OCI-LY1 (cell line): ENCODE data around the gene TIMELESS.
"Not testable (repeated sequence)": the region's sequence is repeated elsewhere in the genome, so short reads cannot be mapped to it uniquely, and the experiment has no call there.

Source experiments
- H2AFZ ChIP-seq: fragments of 200-600 bp; sonication (generic), shearing (Covaris generic); 2 replicates; pipeline ENCODE4 v1.6.0; 2014; ENCODE audit warnings: antibody characterized with exemption, mild to moderate bottlenecking, low read length
- H3F3A ChIP-seq: fragments of 200-600 bp; sonication (generic), shearing (Covaris generic); 2 replicates; pipeline ENCODE4 v1.6.0; 2014; ENCODE audit warnings: mild to moderate bottlenecking, antibody characterized with exemption, low read length, moderate library complexity; ENCODE audit not compliant: insufficient read depth
- H3K27ac ChIP-seq: fragments of 200-600 bp; sonication (generic); 2 replicates; pipeline ENCODE4 v1.5.1; 2014; ENCODE audit warnings: low read length, mixed run types, mild to moderate bottlenecking, low read depth; ENCODE audit not compliant: poor library complexity, severe bottlenecking
- H3K27me3 ChIP-seq: fragments of 200-600 bp; sonication (generic); 2 replicates; pipeline ENCODE4 v1.6.0; 2014; ENCODE audit warnings: antibody characterized with exemption, mild to moderate bottlenecking, low read length, moderate library complexity; ENCODE audit not compliant: insufficient read depth
- H3K36me3 ChIP-seq: fragments of 200-600 bp; sonication (generic); 2 replicates; pipeline ENCODE4 v1.6.1; 2014; ENCODE audit warnings: mild to moderate bottlenecking, antibody characterized with exemption, low read length, moderate library complexity, mixed read lengths; ENCODE audit not compliant: insufficient read depth
- H3K4me1 ChIP-seq: fragments of 200-600 bp; sonication (generic); 2 replicates; pipeline ENCODE4 v1.5.1; 2014; ENCODE audit warnings: mild to moderate bottlenecking, low read length, moderate library complexity; ENCODE audit not compliant: insufficient read depth, severe bottlenecking
- H3K4me2 ChIP-seq: fragments of 200-600 bp; sonication (generic), shearing (Covaris generic); 2 replicates; pipeline ENCODE4 v1.6.1; 2014; ENCODE audit warnings: low read length
- H3K4me3 ChIP-seq: fragments of 200-600 bp; sonication (generic); 2 replicates; pipeline ENCODE4 v1.5.1; 2014; ENCODE audit warnings: low read length, low read depth, mild to moderate bottlenecking, mixed read lengths; ENCODE audit not compliant: poor library complexity, severe bottlenecking
- H3K79me2 ChIP-seq: fragments of 200-600 bp; shearing (Covaris generic); 2 replicates; pipeline ENCODE4 v1.6.1; 2016; ENCODE audit warnings: mixed run types, low read length, mixed read lengths; ENCODE audit not compliant: insufficient read depth
- H3K9ac ChIP-seq: fragments of 200-600 bp; sonication (generic), shearing (Covaris generic); 2 replicates; pipeline ENCODE4 v1.6.1; 2014; ENCODE audit warnings: mild to moderate bottlenecking, low read length, mixed read lengths
- H3K9me2 ChIP-seq: fragments of 200-600 bp; sonication (generic), shearing (Covaris generic); 2 replicates; pipeline ENCODE4 v1.6.1; 2014; ENCODE audit warnings: low read depth, mild to moderate bottlenecking, low read length, mixed read lengths
- H3K9me3 ChIP-seq: fragments of 200-600 bp; shearing (Covaris generic); 2 replicates; pipeline ENCODE4 v1.6.1; 2014; ENCODE audit warnings: low read length, mixed read lengths
- H4K20me1 ChIP-seq: fragments of 200-600 bp; sonication (generic), shearing (Covaris generic); 2 replicates; pipeline ENCODE4 v1.6.0; 2016; ENCODE audit warnings: mild to moderate bottlenecking, low read length; ENCODE audit not compliant: insufficient read depth
- CTCF ChIP-seq: fragments of 200-600 bp; sonication (generic), shearing (Covaris generic); IDR thresholded peaks from 2 replicates; pipeline ENCODE4 v1.5.1; 2017; ENCODE audit warnings: mild to moderate bottlenecking, antibody characterized with exemption, low read length, moderate library complexity, mixed read lengths
- EZH2 ChIP-seq: fragments of 200-600 bp; sonication (generic), shearing (Covaris generic); IDR thresholded peaks from 2 replicates; pipeline ENCODE4 v1.8.0; 2017; ENCODE audit warnings: borderline replicate concordance, mixed run types, mild to moderate bottlenecking, antibody characterized with exemption, low read length, moderate library complexity, mixed read lengths

TIMELESS gene

GRCh38 chr12:56450241-56450640 is 1.0 kb upstream of the TIMELESS start:
- Histone ChIP-seq H3K4me2 (peak overlapping the region; percentile 81; the same call in 1 of the 2 replicates), H3F3A (no peaks in the 10 kb centered on the region), H3K4me1 (peaks cover 18% of the 10 kb centered on the region), H4K20me1 (no peaks in the 10 kb centered on the region), H3K4me3 (no peak overlapping the region), H3K9ac (no peak overlapping the region; the same call in 1 of the 2 replicates), H3K9me3 (no peaks in the 10 kb centered on the region), H3K79me2 (no peaks in the 10 kb centered on the region), H3K36me3 (peaks cover 6% of the 10 kb centered on the region; the same call in 1 of the 2 replicates), H3K27ac (no peak overlapping the region), H3K27me3 (no peaks in the 10 kb centered on the region), H3K9me2 (no peaks in the 10 kb centered on the region), H2AFZ (no peak overlapping the region)
- TF ChIP-seq CTCF, result no peak
- no peak for TF ChIP-seq EZH2

GRCh38 chr12:56449622-56449984 is 377 bp upstream of the TIMELESS start:
- Histone ChIP-seq H3K9me3 (no peaks in the 10 kb centered on the region), H4K20me1 (no peaks in the 10 kb centered on the region), H3K27me3 (no peaks in the 10 kb centered on the region), H3K4me3 (peak overlapping the region; percentile 84), H3K36me3 (peaks cover 8% of the 10 kb centered on the region; the same call in 1 of the 2 replicates), H3K79me2 (no peaks in the 10 kb centered on the region), H2AFZ (no peak overlapping the region; the same call in 1 of the 2 replicates), H3K9ac (peak overlapping the region; percentile 89), H3K27ac (peak overlapping the region; percentile 84), H3F3A (no peaks in the 10 kb centered on the region), H3K4me1 (peaks cover 18% of the 10 kb centered on the region), H3K9me2 (no peaks in the 10 kb centered on the region), H3K4me2 (peak overlapping the region; percentile 81)
- TF ChIP-seq CTCF (no peak), EZH2 (no peak)

- Histone ChIP-seq H3K36me3 (peaks cover 44% of the 10 kb centered on the region), H3K79me2 (peaks cover 49% of the 10 kb centered on the region)
- not testable (repeated sequence) for H3F3A ChIP-seq
Measured at GRCh38 chr12:56443208-56443607, 6.0 kb downstream of the TIMELESS start.

GRCh38 chr12:56437430-56438176 is 11.6 kb downstream of the TIMELESS start:
- peaks cover 72% of the 10 kb centered on the region for H3K79me2 ChIP-seq

More at GRCh38 chr12:56443208-56443607, 6.0 kb downstream of the TIMELESS start:
- H3K27me3 ChIP-seq, H3K9me2 ChIP-seq, H4K20me1 ChIP-seq, H3K9ac ChIP-seq, H3K4me1 ChIP-seq, H3K9me3 ChIP-seq, H2AFZ ChIP-seq, H3K4me3 ChIP-seq, H3K27ac ChIP-seq, H3K4me2 ChIP-seq: not testable (repeated sequence)

More at GRCh38 chr12:56437430-56438176, 11.6 kb downstream of the TIMELESS start:
- TF ChIP-seq EZH2 (no peak), CTCF (no peak)
- Histone ChIP-seq H3K4me1 (peaks cover 11% of the 10 kb centered on the region), H4K20me1 (no peaks in the 10 kb centered on the region), H3K36me3 (peaks cover 42% of the 10 kb centered on the region), H2AFZ (no peak overlapping the region), H3K9me3 (no peaks in the 10 kb centered on the region), H3F3A (no peaks in the 10 kb centered on the region), H3K9ac (no peak overlapping the region), H3K27ac (peak overlapping the region; percentile 36), H3K9me2 (no peaks in the 10 kb centered on the region), H3K4me2 (no peak overlapping the region), H3K27me3 (no peaks in the 10 kb centered on the region), H3K4me3 (no peak overlapping the region)
